ENCODE results near the gene SDE2.
"Not testable (repeated sequence)": the region's sequence is repeated elsewhere in the genome, so short reads cannot be mapped to it uniquely, and the experiment has no call there.

Gene SDE2

GRCh38 chr1:226023735-226024134 lies 24.6 kb upstream of the SDE2 start:
- H3K27me3 Mint-ChIP-seq: no peaks in the 10 kb centered on the region
- no peak overlapping the region for H3K27ac Mint-ChIP-seq
- no peaks in the 10 kb centered on the region for H3K9me3 Mint-ChIP-seq
- no peaks in the 10 kb centered on the region for H3K36me3 Mint-ChIP-seq (ENCODE audit: low read depth)
- DNase-seq: no peak
- H3K4me1 Mint-ChIP-seq (ENCODE audit: low read depth): no peaks in the 10 kb centered on the region
- no peak overlapping the region for H3K4me3 Mint-ChIP-seq

- no peaks in the 10 kb centered on the region for H3K4me1 Mint-ChIP-seq (ENCODE audit: low read depth)
- no peaks in the 10 kb centered on the region for H3K36me3 Mint-ChIP-seq (ENCODE audit: low read depth)
- H3K27me3 Mint-ChIP-seq: no peaks in the 10 kb centered on the region
- DNase-seq: no peak
- H3K4me3 Mint-ChIP-seq: no peak overlapping the region
- H3K9me3 Mint-ChIP-seq: no peaks in the 10 kb centered on the region
- H3K27ac Mint-ChIP-seq: no peak overlapping the region
Observed at GRCh38 chr1:226021801-226022200, 22.7 kb upstream of the SDE2 start.

DNA sequence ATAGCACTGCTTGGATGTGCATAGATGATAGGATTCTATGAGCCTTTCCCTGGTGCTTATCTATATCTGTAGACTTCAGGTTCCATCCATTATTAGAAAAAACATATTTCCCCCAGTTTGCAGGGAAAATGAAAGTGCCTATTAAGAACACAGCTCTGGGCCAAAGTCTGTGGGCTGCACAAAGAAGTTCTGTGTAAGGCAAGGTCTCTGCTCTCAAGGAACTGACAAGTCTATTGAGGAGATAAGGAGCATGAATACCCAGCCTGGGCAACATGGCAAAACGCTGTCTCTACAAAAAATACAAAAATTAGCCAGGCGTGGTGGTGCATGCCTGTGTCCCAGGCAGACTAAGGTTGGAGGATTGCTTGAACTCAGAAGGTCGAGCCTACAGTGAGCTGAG lies 22.3 kb upstream of the SDE2 start:
- H3K9me3 Mint-ChIP-seq: no peaks in the 10 kb centered on the region
- H3K36me3 Mint-ChIP-seq (ENCODE audit: low read depth): no peaks in the 10 kb centered on the region
- H3K4me1 Mint-ChIP-seq (ENCODE audit: low read depth): no peaks in the 10 kb centered on the region
- H3K27ac Mint-ChIP-seq: no peak overlapping the region
- no peaks in the 10 kb centered on the region for H3K27me3 Mint-ChIP-seq
- DNase-seq: no peak
- H3K4me3 Mint-ChIP-seq: no peak overlapping the region

- H3K27ac Mint-ChIP-seq: no peak overlapping the region
- H3K4me3 Mint-ChIP-seq: no peak overlapping the region
- H3K27me3 Mint-ChIP-seq: no peaks in the 10 kb centered on the region
- DNase-seq: no peak
- no peaks in the 10 kb centered on the region for H3K36me3 Mint-ChIP-seq (ENCODE audit: low read depth)
- no peaks in the 10 kb centered on the region for H3K9me3 Mint-ChIP-seq
- H3K4me1 Mint-ChIP-seq (ENCODE audit: low read depth): no peaks in the 10 kb centered on the region
Observed at GRCh38 chr1:226019572-226019971, 20.4 kb upstream of the SDE2 start.

DNA sequence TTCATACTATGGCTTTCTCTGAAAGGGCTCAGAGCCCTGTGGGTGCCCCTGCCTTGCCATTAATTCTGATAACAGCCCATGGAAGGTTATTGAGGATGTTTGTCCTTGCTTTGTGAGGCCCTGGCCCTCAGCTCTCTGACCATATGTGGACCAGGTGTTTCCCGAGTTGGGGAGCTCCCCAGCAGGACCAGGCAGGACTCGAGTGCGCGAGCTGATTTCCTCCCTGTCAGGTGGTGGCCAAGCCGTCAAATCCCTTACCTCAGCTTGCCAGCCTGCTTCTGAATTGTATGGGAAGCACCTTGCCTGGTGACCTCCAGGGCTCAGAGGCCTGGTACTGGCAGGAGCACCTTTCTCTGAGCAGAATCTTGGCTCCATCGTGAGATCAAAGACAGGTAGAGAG lies 17.9 kb upstream of the SDE2 start:
- Mint-ChIP-seq H3K4me1 (ENCODE audit: low read depth) (no peaks in the 10 kb centered on the region), H3K4me3 (no peak overlapping the region), H3K36me3 (ENCODE audit: low read depth) (no peaks in the 10 kb centered on the region), H3K27ac (no peak overlapping the region), H3K27me3 (no peaks in the 10 kb centered on the region), H3K9me3 (no peaks in the 10 kb centered on the region)
- DNase-seq: no peak

GRCh38 chr1:226009650-226010044 lies 10.5 kb upstream of the SDE2 start:
- DNase-seq: no peak
- Mint-ChIP-seq H3K9me3 (no peaks in the 10 kb centered on the region), H3K36me3 (ENCODE audit: low read depth) (no peaks in the 10 kb centered on the region), H3K27ac (no peak overlapping the region), H3K4me3 (no peak overlapping the region), H3K4me1 (ENCODE audit: low read depth) (peaks cover 14% of the 10 kb centered on the region), H3K27me3 (no peaks in the 10 kb centered on the region)

DNA sequence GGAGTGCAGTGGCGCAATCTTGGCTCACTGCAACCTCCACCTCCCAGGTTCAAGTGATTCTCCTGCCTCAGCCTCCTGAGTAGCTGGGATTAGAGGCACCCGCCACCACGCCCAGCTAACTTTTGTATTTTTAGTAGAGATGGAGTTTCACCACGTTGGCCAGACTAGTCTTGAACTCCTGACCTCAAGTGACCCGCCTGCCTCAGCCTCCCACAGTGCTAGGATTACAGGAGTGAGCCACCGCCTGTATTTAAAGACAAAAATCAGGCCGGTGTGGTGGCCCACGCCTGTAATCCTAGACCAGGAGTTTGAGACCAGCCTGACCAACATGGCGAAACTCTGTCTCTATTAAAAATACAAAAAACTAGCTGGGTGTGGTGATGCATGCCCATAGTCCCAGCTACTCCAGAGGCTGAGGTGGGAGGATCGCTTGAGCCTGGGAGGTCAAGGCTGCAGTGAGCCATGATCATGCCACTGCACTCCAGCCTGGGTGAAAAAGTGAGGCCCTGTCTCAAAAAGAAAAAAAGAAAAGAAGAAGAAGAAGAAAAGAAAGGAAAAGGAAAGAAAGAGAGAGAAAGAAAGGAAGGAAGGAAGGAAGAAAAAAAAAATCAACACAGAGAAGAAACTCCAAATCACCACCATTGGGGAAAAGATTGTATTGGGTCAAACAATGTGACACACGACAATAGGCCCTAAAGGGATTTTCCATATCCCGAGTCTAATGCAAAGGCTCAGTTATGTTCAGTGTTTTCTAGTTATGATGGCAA lies 8.2 kb upstream of the SDE2 start:
- H3K36me3 Mint-ChIP-seq (ENCODE audit: low read depth); DNase-seq; H3K27ac Mint-ChIP-seq; H3K4me3 Mint-ChIP-seq; H3K27me3 Mint-ChIP-seq; H3K9me3 Mint-ChIP-seq: not testable (repeated sequence)
- peaks cover 36% of the 10 kb centered on the region for H3K4me1 Mint-ChIP-seq (ENCODE audit: low read depth)

DNA sequence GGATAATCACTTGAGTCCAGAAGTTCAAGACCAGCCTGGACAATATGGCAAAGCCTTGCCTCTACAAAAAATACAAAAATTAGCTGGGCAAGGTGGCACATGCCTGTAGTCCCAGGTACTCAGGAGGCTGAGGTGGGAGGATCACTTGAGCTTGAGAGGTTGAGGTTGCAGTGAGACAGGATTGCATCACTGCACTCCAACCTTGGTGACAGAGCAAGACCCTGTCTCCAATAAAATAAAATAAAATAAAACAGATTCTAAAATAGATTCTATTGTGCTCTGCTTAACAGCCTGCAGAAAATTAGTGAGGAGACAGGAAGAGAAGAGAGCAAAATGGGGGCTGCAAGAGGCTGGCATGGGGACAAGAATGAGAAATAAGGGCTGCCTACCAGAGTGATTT lies 7.5 kb upstream of the SDE2 start:
- H3K36me3 Mint-ChIP-seq (ENCODE audit: low read depth): no peaks in the 10 kb centered on the region
- no peaks in the 10 kb centered on the region for H3K9me3 Mint-ChIP-seq
- H3K4me3 Mint-ChIP-seq: no peak overlapping the region
- H3K4me1 Mint-ChIP-seq (ENCODE audit: low read depth): peaks cover 42% of the 10 kb centered on the region
- H3K27me3 Mint-ChIP-seq: no peaks in the 10 kb centered on the region
- DNase-seq: no peak
- no peak overlapping the region for H3K27ac Mint-ChIP-seq

- Mint-ChIP-seq H3K27me3 (no peaks in the 10 kb centered on the region), H3K27ac (peak overlapping the region; percentile 64), H3K4me1 (ENCODE audit: low read depth) (peaks cover 47% of the 10 kb centered on the region), H3K9me3 (no peaks in the 10 kb centered on the region), H3K36me3 (ENCODE audit: low read depth) (no peaks in the 10 kb centered on the region), H3K4me3 (no peak overlapping the region)
- DNase-seq: no peak
Observed at GRCh38 chr1:226004396-226004795, 5.3 kb upstream of the SDE2 start.

DNA sequence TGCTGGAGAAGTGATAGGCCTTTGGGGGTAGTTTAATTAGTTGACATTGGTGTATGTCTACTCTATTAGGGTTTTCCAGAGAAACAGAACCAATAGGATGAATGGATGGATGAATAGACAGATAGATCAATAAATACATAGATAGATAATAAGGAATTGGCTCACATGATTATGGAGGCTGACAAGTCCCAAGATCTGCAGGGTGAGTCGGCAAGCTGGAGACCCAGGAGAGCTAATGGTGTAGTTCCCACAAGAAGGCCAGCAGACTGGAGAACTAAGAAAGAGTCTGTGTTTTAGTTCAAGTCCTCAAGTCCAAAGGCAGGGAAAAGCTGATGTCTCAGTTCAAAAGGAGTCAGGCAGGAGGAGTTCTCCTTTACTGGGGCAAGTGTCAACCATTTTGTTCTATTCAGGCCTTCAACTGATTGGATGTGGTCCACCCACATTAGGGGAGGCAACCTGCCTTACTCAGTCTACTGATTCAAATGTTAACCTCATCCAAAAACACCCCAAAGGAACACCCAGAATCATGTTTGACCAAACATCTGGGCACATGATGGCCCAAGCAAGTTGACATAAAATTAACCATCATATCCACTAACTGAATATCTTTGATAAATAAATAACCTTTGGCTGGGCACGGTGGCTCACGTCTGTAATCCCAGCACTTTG lies 4.5 kb upstream of the SDE2 start:
- Mint-ChIP-seq H3K4me3 (no peak overlapping the region), H3K4me1 (ENCODE audit: low read depth) (peaks cover 48% of the 10 kb centered on the region), H3K27ac (peak overlapping the region; percentile 74), H3K36me3 (ENCODE audit: low read depth) (peaks cover 6% of the 10 kb centered on the region), H3K9me3 (no peaks in the 10 kb centered on the region), H3K27me3 (no peaks in the 10 kb centered on the region)
- DNase-seq: no peak

- DNase-seq: peak; percentile 45
- no peaks in the 10 kb centered on the region for H3K27me3 Mint-ChIP-seq
Observed at GRCh38 chr1:226002667-226003501, 3.7 kb upstream of the SDE2 start.

DNA sequence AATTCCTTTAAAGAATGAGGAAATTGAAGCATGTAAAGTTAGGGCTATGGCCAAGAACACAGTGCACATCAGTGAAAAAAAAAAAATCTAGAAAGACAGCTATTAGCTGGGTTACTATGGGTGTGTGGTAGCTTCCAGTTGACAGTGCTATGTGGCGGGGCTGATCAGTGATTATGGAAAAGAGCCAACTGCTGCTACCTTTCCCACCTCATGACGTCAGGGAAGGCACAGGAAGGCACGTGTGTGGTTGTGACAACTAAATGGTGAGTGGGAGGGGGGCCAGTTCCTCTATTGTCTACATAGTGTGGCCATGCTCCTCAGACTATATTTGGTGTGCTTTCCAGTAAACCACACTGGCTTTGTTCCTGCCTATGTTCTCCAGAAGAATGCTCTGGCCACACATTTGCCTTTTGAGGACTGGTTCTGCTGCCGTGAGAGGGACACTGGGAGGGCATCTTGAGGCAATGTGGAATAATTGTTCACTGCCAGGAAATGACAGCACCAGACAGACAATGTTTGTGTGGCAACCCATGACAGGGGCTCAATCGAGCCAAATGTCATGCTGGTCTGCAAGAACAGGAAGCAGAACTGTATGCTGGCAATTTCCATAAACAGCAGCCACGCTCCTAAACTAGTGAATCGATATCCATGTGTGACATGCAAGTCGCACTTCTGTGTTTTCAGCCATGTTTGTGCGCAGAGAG lies 3.0 kb upstream of the SDE2 start:
- H3K36me3 Mint-ChIP-seq (ENCODE audit: low read depth): peaks cover 19% of the 10 kb centered on the region
- H3K4me1 Mint-ChIP-seq (ENCODE audit: low read depth): peaks cover 58% of the 10 kb centered on the region
- DNase-seq: peak; percentile 58
- no peaks in the 10 kb centered on the region for H3K9me3 Mint-ChIP-seq
- no peaks in the 10 kb centered on the region for H3K27me3 Mint-ChIP-seq
- H3K27ac Mint-ChIP-seq: peak overlapping the region; percentile 91
- peak overlapping the region; percentile 16 for H3K4me3 Mint-ChIP-seq

More at GRCh38 chr1:226002667-226003501, 3.7 kb upstream of the SDE2 start:
- H3K4me3 Mint-ChIP-seq: peak overlapping the region; percentile 16
- no peaks in the 10 kb centered on the region for H3K9me3 Mint-ChIP-seq
- H3K36me3 Mint-ChIP-seq (ENCODE audit: low read depth): peaks cover 14% of the 10 kb centered on the region
- H3K27ac Mint-ChIP-seq: peak overlapping the region; percentile 91
- H3K4me1 Mint-ChIP-seq (ENCODE audit: low read depth): peaks cover 51% of the 10 kb centered on the region

GRCh38 chr1:226001088-226001487 lies 1.9 kb upstream of the SDE2 start:
- no peak for DNase-seq
- Mint-ChIP-seq H3K9me3 (no peaks in the 10 kb centered on the region), H3K27ac (peak overlapping the region; percentile 100), H3K36me3 (ENCODE audit: low read depth) (peaks cover 27% of the 10 kb centered on the region), H3K4me1 (ENCODE audit: low read depth) (peaks cover 66% of the 10 kb centered on the region), H3K27me3 (no peaks in the 10 kb centered on the region), H3K4me3 (peak overlapping the region; percentile 100)

DNA sequence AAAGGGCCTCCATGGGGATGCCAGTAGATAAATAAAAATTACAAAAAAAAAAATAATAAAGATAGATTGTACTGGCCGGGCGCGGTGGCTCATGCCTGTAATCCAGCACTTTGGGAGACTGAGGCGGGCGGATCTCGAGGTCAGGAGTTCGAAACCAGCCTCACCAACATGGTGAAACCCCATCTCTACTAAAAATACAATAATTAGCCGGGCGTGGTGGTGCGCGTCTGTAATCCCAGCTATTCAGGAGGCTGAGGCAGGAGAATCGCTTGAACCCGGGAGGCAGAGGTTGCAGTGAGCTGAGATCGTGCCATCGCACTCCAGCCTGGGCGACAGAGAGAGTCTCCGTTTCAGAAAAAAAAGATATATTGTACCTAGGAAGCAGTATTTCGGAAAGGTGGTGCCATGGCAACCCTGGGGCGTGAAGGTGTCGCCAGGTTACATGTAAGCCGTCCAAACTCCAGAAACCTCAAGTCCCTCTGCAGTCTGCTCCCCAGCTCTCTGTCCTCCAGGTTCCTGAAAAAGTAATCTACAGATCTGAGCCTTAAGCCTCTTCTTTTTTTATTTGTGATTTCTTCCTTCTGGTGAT lies 1.4 kb upstream of the SDE2 start:
- Mint-ChIP-seq H3K4me3 (peak overlapping the region; percentile 100), H3K27ac (peak overlapping the region; percentile 100), H3K4me1 (ENCODE audit: low read depth) (peaks cover 70% of the 10 kb centered on the region), H3K36me3 (ENCODE audit: low read depth) (peaks cover 31% of the 10 kb centered on the region)
- not testable (repeated sequence) for H3K9me3 Mint-ChIP-seq, DNase-seq, H3K27me3 Mint-ChIP-seq
